Esophagus muscularis mucosa (tissue), 4 donors: Measurements from ENCODE around the gene DVL1. TPM values are rescaled to one million over a fixed set of nuclear protein-coding genes. Genes with fewer than 3 reads are reported as not detected.
"Not testable (repeated sequence)": the region's sequence is repeated elsewhere in the genome, so short reads cannot be mapped to it uniquely, and the experiment has no call there.

Experiments used
- DNase-seq: peaks from one replicate; pipeline ENCODE4 v3.0.0-alpha.2; 2017; ENCODE audit errors: extremely low spot score
- H3K27ac ChIP-seq, 4 donors: fragments of 200-600 bp; sonication (generic); replicated peaks in 1 of 4; 1 replicate in 3 of 4; 2 replicates in 1 of 4; pipeline ENCODE4 v1.5.1; 2016 to 2019; ENCODE audit warnings: mild to moderate bottlenecking in 1 of 4
- H3K27me3 ChIP-seq, 4 donors: fragments of 200-600 bp; sonication (generic); one replicate each; pipeline versions ENCODE4 v1.5.1 to v1.6.0; 2016 to 2019
- H3K36me3 ChIP-seq, 4 donors: fragments of 200-600 bp; sonication (generic); one replicate each; pipeline ENCODE4 v1.5.1; 2016 to 2019
- H3K4me1 ChIP-seq, 4 donors: fragments of 200-600 bp; sonication (generic); one replicate each; pipeline ENCODE4 v1.5.1; 2016 to 2019
- H3K4me3 ChIP-seq, 4 donors: fragments of 200-600 bp; sonication (generic); 1 replicate in 2 of 4; 2 replicates in 2 of 4; pipeline ENCODE4 v1.5.1; 2016 to 2019; ENCODE audit warnings: mild to moderate bottlenecking in 4 of 4, moderate library complexity in 1 of 4
- H3K9me3 ChIP-seq, 4 donors: fragments of 200-600 bp; sonication (generic); 1 replicate in 3 of 4; 2 replicates in 1 of 4; pipeline ENCODE4 v1.5.1; 2016 to 2019
- CTCF ChIP-seq, 3 experiments: fragments of 200-600 bp in 2 of 3; fragments of 450-650 bp in 1 of 3; sonication (generic) in 2 of 3; IDR thresholded peaks; one replicate each; pipeline ENCODE4 v1.5.1; 2017 to 2019; ENCODE audit warnings: antibody characterized with exemption in 3 of 3, mild to moderate bottlenecking in 2 of 3, moderate library complexity in 1 of 3
- EP300 ChIP-seq: sonication (generic); formaldehyde crosslinking; IDR thresholded peaks from one replicate; pipeline ENCODE4 v1.6.1; 2017; ENCODE audit warnings: antibody characterized with exemption
- POLR2A ChIP-seq: fragments of 450-650 bp; IDR thresholded peaks from one replicate; pipeline ENCODE4 v1.6.1; 2017; ENCODE audit warnings: antibody characterized with exemption, moderate library complexity, mild to moderate bottlenecking, low read depth
- POLR2AphosphoS5 ChIP-seq, 2 donors: sonication (generic); formaldehyde crosslinking; IDR thresholded peaks; one replicate each; pipeline ENCODE4 v1.6.1; 2017; ENCODE audit warnings: antibody characterized with exemption in 2 of 2
- WGBS: methylation state at CpG from one replicate; pipeline ENCODE4 v1.1.5; 2018; 5-methylcytosine and 5-hydroxymethylcytosine counted together
- intact Hi-C: fragments of 100-400 bp; cut with DNase I; formaldehyde crosslinking; loops from one replicate; pipeline ENCODE4 v1.15.1; 2023
- total RNA-seq, 4 donors: library from RNA; depleted of rRNA; stranded (reverse); fragments of >200 nt; gene quantifications; one replicate each; pipeline versions ENCODE4 v1.1.0 to v1.2.1, GENCODE V29; 2016

DVL1 gene
- total RNA-seq, 4 donors from 2014 or later, result 66.9 to 141 (median 114) TPM

- H3K27ac ChIP-seq, result peak overlapping the region; percentile 80 to 84 (median 84)
- intact Hi-C loops, result no loop called here
- H3K4me1 ChIP-seq, result peaks cover 28 to 79% (median 74%) of the 10 kb centered on the region in 4 donors
- H3K9me3 ChIP-seq, result no peaks in the 10 kb centered on the region
- no peak overlapping the region for H3K4me3 ChIP-seq
- 75% methylated on average over 6 of the region's 6 CpGs for WGBS
- peaks cover 31 to 77% (median 60%) of the 10 kb centered on the region in 4 donors for H3K36me3 ChIP-seq
- TF ChIP-seq POLR2AphosphoS5 (IDR thresholded peaks at IDR 0.05), result no peak
- no peak for TF ChIP-seq EP300
- no peak for TF ChIP-seq CTCF (IDR thresholded peaks at IDR 0.05)
- TF ChIP-seq POLR2A, result no peak
- no peaks in the 10 kb centered on the region for H3K27me3 ChIP-seq
- DNase-seq, result no peak
Measured at GRCh38 chr1:1317420-1317819, 31.8 kb downstream of the DVL1 start.

- peaks cover 17 to 67% (median 62%) of the 10 kb centered on the region in 4 donors for H3K4me1 ChIP-seq
- 88% methylated on average over 8 of the region's 8 CpGs for WGBS
- DNase-seq, H3K9me3 ChIP-seq, intact Hi-C loops, H3K4me3 ChIP-seq, H3K27me3 ChIP-seq: not testable (repeated sequence)
- peak overlapping the region; percentile 80 to 84 (median 84) for H3K27ac ChIP-seq
- H3K36me3 ChIP-seq, result peaks cover 42 to 80% (median 69%) of the 10 kb centered on the region in 4 donors
Measured at GRCh38 chr1:1316199-1316598, 33.0 kb downstream of the DVL1 start.

GRCh38 chr1:1315435-1315954, 33.7 kb downstream of the DVL1 start:
- H3K27me3 ChIP-seq, result no peaks in the 10 kb centered on the region
- H3K9me3 ChIP-seq, result no peaks in the 10 kb centered on the region
- intact Hi-C loops, result no loop called here
- TF ChIP-seq CTCF (IDR thresholded peaks at IDR 0.05) (no peak), POLR2AphosphoS5 (IDR thresholded peaks at IDR 0.05) (no peak), POLR2A (no peak), EP300 (no peak)
- no peak for DNase-seq
- peaks cover 46 to 80% (median 71%) of the 10 kb centered on the region in 4 donors for H3K36me3 ChIP-seq
- 71% methylated on average over 12 of the region's 26 CpGs for WGBS
- peak overlapping the region; percentile 80 to 84 (median 84) for H3K27ac ChIP-seq
- peaks cover 13 to 60% (median 56%) of the 10 kb centered on the region in 4 donors for H3K4me1 ChIP-seq
- H3K4me3 ChIP-seq, result no peak overlapping the region

GRCh38 chr1:1314678-1315335, 34.4 kb downstream of the DVL1 start:
- no peak for TF ChIP-seq POLR2AphosphoS5 (IDR thresholded peaks at IDR 0.05)
- TF ChIP-seq CTCF (IDR thresholded peaks at IDR 0.05), result no peak
- TF ChIP-seq POLR2A, result no peak
- no peaks in the 10 kb centered on the region for H3K9me3 ChIP-seq
- peak overlapping the region; percentile 53 to 84 (median 82) for H3K27ac ChIP-seq
- H3K36me3 ChIP-seq, result peaks cover 43 to 80% (median 71%) of the 10 kb centered on the region in 4 donors
- H3K27me3 ChIP-seq, result no peaks in the 10 kb centered on the region
- no peak for DNase-seq
- peaks cover 15 to 60% (median 54%) of the 10 kb centered on the region in 4 donors for H3K4me1 ChIP-seq
- intact Hi-C loops, result no loop called here
- 83% methylated on average over 15 of the region's 23 CpGs for WGBS
- H3K4me3 ChIP-seq, result no peak overlapping the region

- peaks cover 20 to 60% (median 54%) of the 10 kb centered on the region in 4 donors for H3K4me1 ChIP-seq
- H3K4me3 ChIP-seq, result no peak overlapping the region
- DNase-seq, result no peak
- TF ChIP-seq CTCF (IDR thresholded peaks at IDR 0.05), result no peak
- TF ChIP-seq EP300, result no peak
- no peak for TF ChIP-seq POLR2A
- no peak for TF ChIP-seq POLR2AphosphoS5 (IDR thresholded peaks at IDR 0.05)
- no peaks in the 10 kb centered on the region for H3K27me3 ChIP-seq
- peaks cover 43 to 76% (median 65%) of the 10 kb centered on the region in 4 donors for H3K36me3 ChIP-seq
- peak overlapping the region in 1 of 4 donors; percentile 53 for H3K27ac ChIP-seq
- intact Hi-C loops, result no loop called here
- no peaks in the 10 kb centered on the region for H3K9me3 ChIP-seq
- WGBS, result 92% methylated on average over 11 of the region's 15 CpGs
Measured at GRCh38 chr1:1314237-1314586, 35.0 kb downstream of the DVL1 start.
